HS-5 (cell line): ENCODE data around the gene POM121C.
"Not testable (repeated sequence)": the region's sequence is repeated elsewhere in the genome, so short reads cannot be mapped to it uniquely, and the experiment has no call there.

Source experiments
- DNase-seq: peaks from one replicate; pipeline ENCODE4 v3.0.0-alpha.2; 2012; ENCODE audit warnings: low read depth

Gene POM121C

GRCh38 chr7:75423481-75423880, 62.6 kb downstream of the POM121C start:
- not testable (repeated sequence) for DNase-seq

GRCh38 chr7:75421798-75422710, 64.0 kb downstream of the POM121C start:
- DNase-seq: not testable (repeated sequence)

DNA sequence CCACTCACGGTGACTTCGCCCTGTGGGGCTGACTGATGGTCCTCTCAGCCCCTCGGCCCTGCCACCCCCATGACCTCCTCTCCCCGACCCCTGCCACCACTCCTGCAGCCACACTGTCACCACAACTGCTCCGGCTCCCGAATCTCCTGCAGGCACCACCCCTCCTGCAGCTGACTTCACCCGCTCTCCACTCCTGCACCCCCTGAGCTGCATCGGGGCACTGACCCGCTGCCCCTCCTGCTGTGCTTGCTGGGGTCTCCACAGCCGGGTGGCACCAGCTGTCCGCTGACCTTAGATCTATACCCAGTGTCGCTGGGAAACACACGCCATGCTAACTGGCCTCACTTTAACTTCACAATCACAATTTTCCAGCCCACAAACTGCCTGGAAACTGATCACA, 65.9 kb downstream of the POM121C start:
- DNase-seq: not testable (repeated sequence)

- DNase-seq: not testable (repeated sequence)
These were observed 66.4 kb downstream of the POM121C start for GRCh38 chr7:75419693-75420092.

DNA sequence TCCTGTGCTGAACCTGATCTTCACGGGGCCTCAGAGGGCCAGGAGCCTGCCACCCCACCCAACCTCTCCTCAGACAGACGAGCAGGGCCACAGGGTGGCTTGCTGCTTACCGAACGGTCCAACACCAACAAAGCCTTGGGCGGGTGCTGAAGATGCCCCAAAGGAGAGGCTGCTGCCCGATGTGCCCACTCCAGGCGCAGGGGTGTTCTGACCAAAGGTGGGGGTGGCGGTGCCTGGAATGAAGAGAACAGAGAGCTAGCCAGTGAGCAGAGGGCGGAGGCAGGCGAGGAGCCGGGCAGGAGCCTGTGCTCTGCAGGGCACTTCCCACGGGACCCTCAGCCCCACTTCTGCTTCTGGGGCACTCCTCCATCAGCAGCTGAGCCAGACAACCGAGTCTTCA, 66.9 kb downstream of the POM121C start:
- DNase-seq: not testable (repeated sequence)

- DNase-seq: not testable (repeated sequence)
These were observed 67.7 kb downstream of the POM121C start for GRCh38 chr7:75418292-75418858.

- DNase-seq: not testable (repeated sequence)
These were observed 69.3 kb downstream of the POM121C start for GRCh38 chr7:75416787-75417186.

- not testable (repeated sequence) for DNase-seq
These were observed 70.2 kb downstream of the POM121C start for GRCh38 chr7:75415829-75416373.

- DNase-seq: not testable (repeated sequence)
These were observed 70.7 kb downstream of the POM121C start for GRCh38 chr7:75415428-75415817.

- not testable (repeated sequence) for DNase-seq
These were observed 71.2 kb downstream of the POM121C start for GRCh38 chr7:75414708-75415427.

GRCh38 chr7:75414204-75414603, 71.9 kb downstream of the POM121C start:
- DNase-seq: not testable (repeated sequence)

DNA sequence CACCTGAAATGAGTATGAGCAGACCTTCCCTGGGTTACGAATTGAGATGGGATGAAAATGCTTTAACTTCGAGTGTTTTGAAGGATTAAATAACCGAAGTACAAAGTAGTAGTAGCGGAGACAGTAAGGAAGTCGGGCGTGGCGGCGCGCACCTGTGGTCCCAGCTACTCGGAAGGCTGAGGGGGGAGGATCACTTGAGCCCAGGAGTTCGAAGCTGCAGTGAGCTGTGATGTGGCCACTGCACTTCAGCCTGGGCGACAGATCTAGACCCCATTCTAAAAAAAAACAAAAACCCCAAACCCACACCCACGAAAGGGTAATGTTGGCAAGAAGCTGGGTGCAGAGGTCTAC, 75.3 kb downstream of the POM121C start:
- DNase-seq: not testable (repeated sequence)

DNA sequence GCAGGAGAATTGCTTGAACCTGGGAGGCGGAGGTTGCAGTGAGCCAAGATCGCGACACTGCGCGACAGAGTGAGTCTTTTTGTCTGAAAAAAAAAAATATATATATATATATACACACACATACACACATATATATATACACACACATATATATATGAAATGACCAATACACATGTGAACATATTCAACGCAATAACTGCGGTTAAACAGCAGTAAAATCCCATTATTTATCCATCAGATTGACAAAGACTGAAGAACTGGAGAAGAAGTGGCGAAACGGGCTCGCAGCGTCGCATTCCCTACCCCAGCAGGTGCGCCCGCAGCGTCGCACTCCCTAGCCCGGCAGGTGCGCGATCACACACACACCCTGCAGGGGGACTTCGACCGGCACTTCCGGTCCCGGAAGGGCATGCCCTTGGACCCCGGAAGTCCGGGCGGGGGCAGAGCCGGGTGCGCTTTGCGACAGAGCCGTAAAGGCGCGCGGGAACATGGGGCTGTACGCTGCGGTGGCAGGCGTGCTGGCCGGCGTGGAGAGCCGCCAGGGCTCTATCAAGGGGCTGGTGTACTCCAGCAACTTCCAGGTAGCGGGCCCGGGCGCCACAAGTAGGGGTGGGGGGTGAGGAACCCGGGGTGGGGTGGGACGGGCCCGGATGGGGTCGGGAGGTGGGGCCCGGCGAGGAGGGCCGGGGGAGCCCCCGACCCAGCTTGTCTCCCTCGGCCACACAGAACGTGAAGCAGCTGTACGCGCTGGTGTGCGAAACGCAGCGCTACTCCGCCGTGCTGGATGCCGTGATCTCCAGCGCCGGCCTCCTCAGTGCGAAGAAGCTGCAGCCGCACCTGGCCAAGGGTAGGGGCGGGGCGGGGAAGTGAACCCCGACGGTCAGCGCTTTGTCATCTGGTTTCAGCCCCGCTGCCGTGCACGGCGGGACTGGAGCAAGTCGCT, 75.9 kb downstream of the POM121C start:
- not testable (repeated sequence) for DNase-seq

DNA sequence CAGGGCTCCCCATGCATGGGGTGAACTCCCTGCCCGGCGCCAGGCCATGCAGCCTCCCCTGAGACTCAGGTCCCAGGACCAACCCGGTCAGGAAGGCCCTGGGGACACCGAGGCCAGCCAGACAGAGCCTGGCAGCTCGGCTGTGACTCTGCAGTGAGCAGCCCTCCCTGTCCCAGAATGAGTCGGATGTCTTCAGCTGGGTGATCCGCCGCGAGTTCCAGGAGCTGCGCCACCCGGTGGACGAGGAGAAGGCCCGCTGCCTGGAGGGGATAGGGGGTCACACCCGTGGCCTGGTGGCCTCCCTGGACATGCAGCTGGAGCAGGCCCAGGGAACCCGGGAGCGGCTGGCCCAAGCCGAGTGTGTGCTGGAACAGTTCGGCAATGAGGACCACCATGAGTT, 81.4 kb downstream of the POM121C start:
- not testable (repeated sequence) for DNase-seq

DNA sequence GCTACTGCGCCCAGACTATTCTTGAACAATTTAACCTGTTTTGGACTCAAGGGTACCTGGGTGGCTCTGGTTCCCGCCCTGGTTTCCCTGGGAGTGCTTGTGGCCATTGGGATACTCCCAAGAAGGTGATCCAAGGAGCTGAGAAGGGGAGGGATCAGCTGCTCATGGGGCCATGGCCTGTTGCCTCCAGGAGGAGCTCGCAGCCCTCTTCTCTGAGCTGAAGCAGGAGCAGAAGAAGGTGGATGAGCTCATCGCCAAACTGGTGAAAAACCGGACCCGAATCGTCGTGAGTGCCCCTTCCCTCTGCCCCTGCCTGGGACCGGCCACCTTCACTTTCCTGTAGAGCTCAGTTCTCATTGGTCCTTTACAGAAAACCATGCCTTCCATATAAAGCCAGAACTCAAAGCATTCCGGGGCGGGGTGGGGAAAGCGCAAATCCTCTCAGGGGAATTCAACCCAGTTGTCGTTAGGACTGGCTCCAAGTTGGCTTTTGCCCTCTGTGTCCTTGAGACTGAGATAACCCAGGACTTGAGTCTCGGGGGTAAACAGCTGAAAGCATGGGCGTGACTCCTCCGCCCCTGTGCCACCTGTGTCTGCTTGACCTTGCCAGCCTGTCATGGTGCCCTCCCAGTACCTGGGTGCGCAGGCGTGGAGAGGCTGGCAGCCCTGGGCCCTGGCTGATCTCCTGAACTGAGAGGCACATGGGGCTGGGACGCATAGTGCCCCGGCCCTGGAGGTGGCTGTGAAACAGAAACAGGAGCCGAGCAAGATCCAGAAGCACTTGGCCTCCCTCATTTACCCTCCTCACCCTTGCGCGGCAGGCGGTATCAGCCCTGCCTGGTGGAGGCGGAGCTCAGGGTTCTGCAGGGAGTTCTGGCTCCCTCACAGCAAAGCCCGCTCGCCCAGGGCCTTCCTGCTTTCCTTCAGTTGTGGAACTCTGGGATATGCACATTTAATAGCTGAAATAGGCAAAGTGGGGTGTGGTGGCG, 82.3 kb downstream of the POM121C start:
- DNase-seq: not testable (repeated sequence)

GRCh38 chr7:75400575-75400974, 85.5 kb downstream of the POM121C start:
- DNase-seq: not testable (repeated sequence)

- DNase-seq: not testable (repeated sequence)
These were observed 87.1 kb downstream of the POM121C start for GRCh38 chr7:75398771-75399700.

- DNase-seq: not testable (repeated sequence)
These were observed 88.2 kb downstream of the POM121C start for GRCh38 chr7:75397865-75398264.

DNA sequence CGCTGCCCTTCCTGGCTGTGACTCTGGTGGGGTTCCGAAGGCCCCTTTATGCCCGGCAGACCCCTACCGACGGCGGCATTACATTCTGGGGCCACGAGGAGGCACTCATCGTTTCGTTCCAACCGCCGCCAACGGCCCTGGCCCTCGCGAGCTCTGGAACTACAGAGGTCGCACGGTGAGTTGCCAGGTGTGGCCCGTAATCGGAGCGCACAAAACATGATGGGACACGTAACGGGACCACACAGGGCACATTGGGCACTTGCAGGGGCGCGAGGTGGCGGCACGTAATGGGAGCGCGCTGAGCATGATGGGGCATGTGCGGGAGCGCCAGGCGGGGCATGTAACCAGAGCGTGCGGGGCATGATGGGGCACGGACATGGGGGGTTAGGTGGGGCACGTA, 90.8 kb downstream of the POM121C start, which contains the start of gene TRIM73:
Gene TRIM73 (plus strand): TSS at position 301 of the 400 bp plus-strand sequence. CDS start 3,305 bp downstream, outside the sequence.
- not testable (repeated sequence) for DNase-seq
